Measurements from ENCODE around the gene RBPJL.
A peak's percentile ranks its signal among the peaks of the same experiment; 100 is the strongest.

- TF ChIP-seq, protein P1, sequence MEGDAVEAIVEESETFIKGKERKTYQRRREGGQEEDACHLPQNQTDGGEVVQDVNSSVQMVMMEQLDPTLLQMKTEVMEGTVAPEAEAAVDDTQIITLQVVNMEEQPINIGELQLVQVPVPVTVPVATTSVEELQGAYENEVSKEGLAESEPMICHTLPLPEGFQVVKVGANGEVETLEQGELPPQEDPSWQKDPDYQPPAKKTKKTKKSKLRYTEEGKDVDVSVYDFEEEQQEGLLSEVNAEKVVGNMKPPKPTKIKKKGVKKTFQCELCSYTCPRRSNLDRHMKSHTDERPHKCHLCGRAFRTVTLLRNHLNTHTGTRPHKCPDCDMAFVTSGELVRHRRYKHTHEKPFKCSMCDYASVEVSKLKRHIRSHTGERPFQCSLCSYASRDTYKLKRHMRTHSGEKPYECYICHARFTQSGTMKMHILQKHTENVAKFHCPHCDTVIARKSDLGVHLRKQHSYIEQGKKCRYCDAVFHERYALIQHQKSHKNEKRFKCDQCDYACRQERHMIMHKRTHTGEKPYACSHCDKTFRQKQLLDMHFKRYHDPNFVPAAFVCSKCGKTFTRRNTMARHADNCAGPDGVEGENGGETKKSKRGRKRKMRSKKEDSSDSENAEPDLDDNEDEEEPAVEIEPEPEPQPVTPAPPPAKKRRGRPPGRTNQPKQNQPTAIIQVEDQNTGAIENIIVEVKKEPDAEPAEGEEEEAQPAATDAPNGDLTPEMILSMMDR (conservative IDR thresholded peaks at IDR 0.05) = peak; percentile 49; the same call in 1 of the 2 replicates
- no peak for TF ChIP-seq EZH2 (IDR thresholded peaks at IDR 0.05; ENCODE audit: low read depth)
Observed at GRCh38 chr20:45322952-45323383, 16.3 kb downstream of the RBPJL start.
